ENCODE results near the gene PXDN.

DNA sequence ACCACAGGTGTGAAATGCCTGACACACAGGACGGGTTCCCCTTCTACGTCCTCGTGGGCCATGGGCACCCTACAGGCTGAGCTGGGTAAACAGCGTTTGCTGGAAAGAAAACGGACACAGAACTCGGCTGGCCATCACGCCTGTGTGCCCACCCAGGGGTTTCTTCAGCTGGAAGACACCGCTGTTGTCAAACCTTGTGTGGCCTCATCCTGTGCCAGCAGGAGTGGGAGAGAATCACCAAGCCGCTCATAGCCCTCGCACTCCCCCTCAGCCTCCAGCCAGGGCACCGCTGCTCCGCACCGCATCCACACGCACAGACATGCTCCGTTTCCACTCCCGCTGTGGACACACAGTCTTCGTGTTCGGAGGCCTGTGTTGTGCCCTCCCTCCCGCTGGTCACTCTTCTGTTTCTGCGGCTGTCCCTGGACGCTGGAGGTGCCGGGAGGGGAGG lies 161.4 kb downstream of the PXDN start:
- TF ChIP-seq CBX3 (IDR thresholded peaks at IDR 0.05; ENCODE audit: borderline replicate concordance in 1 of 2, low read length in 2 of 2): no peak
- TF ChIP-seq CBFB (CRISPR knock-in tag; IDR thresholded peaks at IDR 0.05): no peak
- TF ChIP-seq ETV6 (IDR thresholded peaks at IDR 0.05; ENCODE audit: borderline replicate concordance in 1 of 2, low read depth in 2 of 2, low read length in 1 of 2): no peak
- no peak for TF ChIP-seq ETV6 (CRISPR knock-in tag; IDR thresholded peaks at IDR 0.05; ENCODE audit: borderline replicate concordance)
- no peak for TF ChIP-seq POLR2A (conservative IDR thresholded peaks at IDR 0.05)
- TF ChIP-seq CHD2 (IDR thresholded peaks at IDR 0.05; ENCODE audit: low read depth, low read length): no peak
- TF ChIP-seq, protein P1, sequence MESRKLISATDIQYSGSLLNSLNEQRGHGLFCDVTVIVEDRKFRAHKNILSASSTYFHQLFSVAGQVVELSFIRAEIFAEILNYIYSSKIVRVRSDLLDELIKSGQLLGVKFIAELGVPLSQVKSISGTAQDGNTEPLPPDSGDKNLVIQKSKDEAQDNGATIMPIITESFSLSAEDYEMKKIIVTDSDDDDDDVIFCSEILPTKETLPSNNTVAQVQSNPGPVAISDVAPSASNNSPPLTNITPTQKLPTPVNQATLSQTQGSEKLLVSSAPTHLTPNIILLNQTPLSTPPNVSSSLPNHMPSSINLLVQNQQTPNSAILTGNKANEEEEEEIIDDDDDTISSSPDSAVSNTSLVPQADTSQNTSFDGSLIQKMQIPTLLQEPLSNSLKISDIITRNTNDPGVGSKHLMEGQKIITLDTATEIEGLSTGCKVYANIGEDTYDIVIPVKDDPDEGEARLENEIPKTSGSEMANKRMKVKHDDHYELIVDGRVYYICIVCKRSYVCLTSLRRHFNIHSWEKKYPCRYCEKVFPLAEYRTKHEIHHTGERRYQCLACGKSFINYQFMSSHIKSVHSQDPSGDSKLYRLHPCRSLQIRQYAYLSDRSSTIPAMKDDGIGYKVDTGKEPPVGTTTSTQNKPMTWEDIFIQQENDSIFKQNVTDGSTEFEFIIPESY (CRISPR knock-in tag; IDR thresholded peaks at IDR 0.05): no peak
- no peak for TF ChIP-seq POLR2AphosphoS5 (IDR thresholded peaks at IDR 0.05; ENCODE audit: control insufficient read depth, insufficient read depth, low read depth, low read length)
- no peak for TF ChIP-seq ZNF780A (CRISPR knock-in tag; IDR thresholded peaks at IDR 0.05)

Measured in K562 (cell line).